ENCODE results near the gene NEU2.

The NEU2 gene

GRCh38 chr2:233059797-233060500 lies 27.5 kb downstream of the NEU2 start, which contains the start of gene INPP5D:
Gene INPP5D, plus strand, starts transcription at chr2:233060342. Its CDS starts 137 bp downstream, at chr2:233060479.
- peak; percentile 98 for DNase-seq (ENCODE audit: low read depth)
- H3K4me3 ChIP-seq (ENCODE audit: low read depth, low read length): peak within 1 kb of the TSS; percentile 100
- TF ChIP-seq POLR2A (IDR thresholded peaks at IDR 0.05; ENCODE audit: extremely low read depth, insufficient read length) (peak; percentile 83), CTCF (IDR thresholded peaks at IDR 0.05; ENCODE audit: low read depth, low read length) (no peak), MYC (IDR thresholded peaks at IDR 0.05; ENCODE audit: low read depth, low read length) (peak; percentile 71)
- TF ChIP-seq, protein P1, sequence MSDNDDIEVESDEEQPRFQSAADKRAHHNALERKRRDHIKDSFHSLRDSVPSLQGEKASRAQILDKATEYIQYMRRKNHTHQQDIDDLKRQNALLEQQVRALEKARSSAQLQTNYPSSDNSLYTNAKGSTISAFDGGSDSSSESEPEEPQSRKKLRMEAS (IDR thresholded peaks at IDR 0.05; ENCODE audit: low read depth, low read length): peak; percentile 89

DNA sequence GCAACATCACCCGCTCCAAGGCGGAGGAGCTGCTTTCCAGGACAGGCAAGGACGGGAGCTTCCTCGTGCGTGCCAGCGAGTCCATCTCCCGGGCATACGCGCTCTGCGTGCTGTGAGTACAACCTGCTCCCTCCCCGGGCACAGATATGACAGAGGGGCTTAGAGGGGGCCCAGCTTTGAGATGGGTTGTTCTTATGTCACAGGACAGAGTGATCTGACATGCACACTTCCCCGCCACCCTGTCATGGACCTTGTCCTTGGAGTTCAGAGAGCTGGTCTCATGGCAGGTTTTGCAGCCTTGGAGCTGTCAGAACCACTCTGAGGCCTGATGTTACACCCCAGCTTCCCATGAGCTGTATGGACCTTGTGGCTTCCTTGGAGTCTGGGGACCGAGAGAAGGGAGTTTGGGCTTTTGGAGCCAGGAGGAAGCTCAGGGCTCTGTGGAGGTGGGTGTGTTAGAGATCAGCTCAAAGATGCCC lies 28.1 kb downstream of the NEU2 start:
- DNase-seq (ENCODE audit: low read depth): no peak
- peak overlapping the region; percentile 100 for H3K4me3 ChIP-seq (ENCODE audit: low read depth, low read length)
- TF ChIP-seq POLR2A (IDR thresholded peaks at IDR 0.05; ENCODE audit: extremely low read depth, insufficient read length) (no peak), MYC (IDR thresholded peaks at IDR 0.05; ENCODE audit: low read depth, low read length) (no peak), CTCF (IDR thresholded peaks at IDR 0.05; ENCODE audit: low read depth, low read length) (no peak)
- TF ChIP-seq, protein P1 (IDR thresholded peaks at IDR 0.05; ENCODE audit: low read depth, low read length): no peak

DNA sequence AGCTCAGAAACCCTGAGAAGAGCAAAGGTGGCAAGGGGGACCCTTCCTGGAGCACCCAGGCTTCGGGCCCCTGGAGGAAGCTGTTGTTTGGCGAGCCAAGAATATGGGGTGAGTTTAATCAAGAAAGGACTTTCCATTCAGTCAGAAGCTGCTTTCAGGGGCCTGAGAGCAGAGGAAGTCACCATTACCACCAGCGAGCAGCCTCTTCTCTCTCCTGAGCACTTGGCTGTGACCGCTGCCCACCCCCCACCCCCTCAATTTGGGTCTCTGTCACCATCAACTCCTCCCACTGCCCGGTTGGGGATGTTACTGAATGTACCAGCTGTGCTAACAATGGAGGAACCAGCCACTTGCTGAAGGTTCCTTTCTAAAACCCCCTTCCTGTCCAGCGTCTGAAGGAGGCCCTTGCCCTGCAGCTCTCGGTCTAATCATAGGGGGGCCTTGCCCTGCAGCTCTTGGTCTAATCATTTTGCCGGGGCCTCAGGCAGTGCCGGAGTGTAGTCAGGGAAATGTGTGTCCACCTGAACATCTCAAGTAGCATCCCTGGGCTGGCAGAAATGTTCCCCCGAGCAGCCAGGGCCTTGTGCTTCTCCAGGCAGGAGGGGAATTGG lies 28.6 kb downstream of the NEU2 start:
- H3K4me3 ChIP-seq (ENCODE audit: low read depth, low read length): peak overlapping the region; percentile 100
- peak; percentile 88 for DNase-seq (ENCODE audit: low read depth)
- no peak for TF ChIP-seq CTCF (IDR thresholded peaks at IDR 0.05; ENCODE audit: low read depth, low read length)
- peak; percentile 17 for TF ChIP-seq POLR2A (IDR thresholded peaks at IDR 0.05; ENCODE audit: extremely low read depth, insufficient read length)

DNA sequence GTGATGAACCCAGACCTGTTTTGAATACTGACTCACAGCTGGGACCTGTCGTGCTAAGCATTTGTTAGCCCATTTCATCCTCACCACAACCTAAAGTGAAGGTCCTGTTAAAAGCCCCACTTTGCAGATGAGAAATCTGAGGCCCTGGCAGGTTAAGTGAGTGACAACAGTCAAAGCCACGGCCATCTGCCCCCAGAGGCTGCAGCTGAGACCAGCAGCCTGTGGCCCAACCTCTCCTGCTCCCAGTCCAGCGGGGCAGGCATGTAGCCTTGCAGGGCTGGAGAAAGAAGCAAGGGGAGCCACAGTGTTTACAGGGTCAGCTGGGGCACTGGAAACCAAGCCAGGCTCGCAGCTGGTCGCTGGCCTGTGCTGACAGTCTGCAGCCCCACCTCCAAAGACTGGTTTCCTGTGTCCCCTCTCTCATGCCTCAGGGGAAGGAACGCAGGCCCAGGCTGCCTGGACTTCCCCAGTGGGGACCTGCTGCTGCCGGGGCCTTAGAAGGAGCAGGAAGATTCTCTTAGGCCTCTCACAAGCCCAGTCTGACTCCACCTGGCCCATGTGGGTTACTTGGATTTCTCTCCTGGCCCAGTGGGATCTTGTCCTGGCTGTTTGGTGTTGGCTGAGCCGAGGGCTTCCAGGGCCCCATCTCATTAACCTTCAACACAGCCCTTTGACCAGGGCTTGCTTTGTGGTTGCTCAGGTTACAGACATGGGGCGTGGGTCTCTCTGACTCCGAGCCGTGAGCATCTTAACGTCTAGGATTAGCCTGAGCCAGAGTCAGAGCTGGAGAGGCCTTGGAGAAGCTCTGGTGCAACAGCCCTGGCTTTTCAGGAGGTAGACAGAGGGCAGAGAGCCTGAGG lies 29.3 kb downstream of the NEU2 start:
- no peak for TF ChIP-seq MYC (IDR thresholded peaks at IDR 0.05; ENCODE audit: low read depth, low read length)
- peak; percentile 3 for TF ChIP-seq POLR2A (IDR thresholded peaks at IDR 0.05; ENCODE audit: extremely low read depth, insufficient read length)
- TF ChIP-seq CTCF (IDR thresholded peaks at IDR 0.05; ENCODE audit: low read depth, low read length): peak; percentile 31
- TF ChIP-seq, protein P1 (IDR thresholded peaks at IDR 0.05; ENCODE audit: low read depth, low read length): peak; percentile 39; the same call in 1 of the 2 replicates
- peak overlapping the region; percentile 100 for H3K4me3 ChIP-seq (ENCODE audit: low read depth, low read length)
- peak; percentile 77 for DNase-seq (ENCODE audit: low read depth)

DNA sequence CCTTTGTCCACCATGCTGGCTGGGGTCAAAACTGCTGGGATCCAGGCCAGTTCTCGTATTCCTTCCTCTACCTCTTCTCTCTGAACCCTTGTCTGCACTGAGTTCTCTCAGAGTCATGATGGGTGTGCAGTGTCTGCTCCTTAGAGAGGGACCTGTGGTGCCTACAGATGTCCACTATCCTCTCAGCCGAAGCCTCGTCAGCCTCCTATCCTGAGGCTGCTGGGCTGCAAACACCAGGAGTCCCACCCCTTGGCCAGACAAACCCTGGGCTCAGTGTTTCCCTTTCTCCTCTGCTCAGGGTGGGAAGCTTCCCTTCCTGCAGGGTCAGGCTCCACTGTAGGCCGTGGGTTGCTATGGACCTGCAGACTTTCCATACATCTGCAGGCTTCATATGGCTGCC lies 30.0 kb downstream of the NEU2 start:
- TF ChIP-seq CTCF (IDR thresholded peaks at IDR 0.05; ENCODE audit: low read depth, low read length): no peak
- TF ChIP-seq POLR2A (IDR thresholded peaks at IDR 0.05; ENCODE audit: extremely low read depth, insufficient read length): peak; percentile 2
- peak overlapping the region; percentile 100 for H3K4me3 ChIP-seq (ENCODE audit: low read depth, low read length)
- peak; percentile 33 for DNase-seq (ENCODE audit: low read depth)

Data from NB4 (cell line).